GM12878 (cell line): Measurements from ENCODE around the gene CFAP91. TPM values are rescaled to one million over a fixed set of nuclear protein-coding genes. Genes with fewer than 3 reads are reported as not detected.

ENCODE experiments used
- ATF2 ChIP-seq: IDR thresholded peaks from 2 replicates; pipeline ENCODE4 v1.6.1; 2012; ENCODE audit warnings: low read length, inconsistent platforms
- BHLHE40 ChIP-seq, 2 experiments: fragments of 450-650 bp in 1 of 2; IDR thresholded peaks; 2 replicates each; pipeline ENCODE4 v1.6.1; 2011 to 2017; ENCODE audit warnings: low read depth in 2 of 2, borderline replicate concordance in 1 of 2, improper control_type of control experiment in 1 of 2, low read length in 1 of 2, mild to moderate bottlenecking in 1 of 2
- CBX5 ChIP-seq: sonication (generic); IDR thresholded peaks from 2 replicates; pipeline ENCODE4 v1.6.1; 2016; ENCODE audit warnings: low read depth, moderate library complexity, mild to moderate bottlenecking, inconsistent platforms
- CREB1 ChIP-seq: IDR thresholded peaks from 2 replicates; pipeline ENCODE4 v1.6.1; 2012; ENCODE audit warnings: low read depth, mild to moderate bottlenecking, inconsistent platforms
- DPF2 ChIP-seq: fragments of 450-650 bp; IDR thresholded peaks from 2 replicates; pipeline ENCODE4 v1.6.1; 2017; ENCODE audit warnings: mild to moderate bottlenecking
- LARP7 ChIP-seq: fragments of 450-650 bp; IDR thresholded peaks from 2 replicates; pipeline ENCODE4 v1.6.1; 2017; ENCODE audit warnings: mild to moderate bottlenecking
- MYB ChIP-seq: fragments of 150-350 bp; IDR thresholded peaks from 2 replicates; pipeline ENCODE4 v1.6.1; 2014; ENCODE audit warnings: mild to moderate bottlenecking, low read depth, low read length, borderline replicate concordance
- RAD51 ChIP-seq: fragments of 450-650 bp; IDR thresholded peaks from 2 replicates; pipeline ENCODE4 v1.6.1; 2016; ENCODE audit warnings: moderate library complexity, mild to moderate bottlenecking, inconsistent platforms
- RFX5 ChIP-seq: IDR thresholded peaks from 2 replicates; pipeline ENCODE4 v1.6.1; 2011; ENCODE audit warnings: low read depth, low read length, improper control_type of control experiment
- SP1 ChIP-seq: IDR thresholded peaks from one replicate; pipeline ENCODE4 v1.6.1; 2011; ENCODE audit warnings: low read depth, low read length
- SRF ChIP-seq, 2 experiments: IDR thresholded peaks; 2 replicates each; pipeline ENCODE4 v1.6.1; 2011; ENCODE audit warnings: low read depth in 2 of 2, low read length in 2 of 2, mild to moderate bottlenecking in 1 of 2, moderate library complexity in 1 of 2
- YY1 ChIP-seq: IDR thresholded peaks from 2 replicates; pipeline ENCODE4 v1.6.1; 2011; ENCODE audit warnings: low read depth, mild to moderate bottlenecking, low read length
- ZBTB4 ChIP-seq: fragments of 450-650 bp; formaldehyde crosslinking; IDR thresholded peaks from 2 replicates; pipeline ENCODE4 v1.4.0; 2022; ENCODE audit warnings: mild to moderate bottlenecking, moderate library complexity
- ZNF274 ChIP-seq: IDR thresholded peaks from one replicate; pipeline ENCODE4 v1.8.0; 2011; ENCODE audit not compliant: insufficient read length, insufficient read depth
- ZNF687 ChIP-seq: fragments of 450-650 bp; IDR thresholded peaks from 2 replicates; pipeline ENCODE4 v1.6.1; 2017; ENCODE audit warnings: mild to moderate bottlenecking, moderate library complexity
- polyA plus RNA-seq, 11 experiments: library from polyadenylated mRNA; depleted of rRNA in 4 of 11; unstranded in 6 of 11; stranded (reverse) in 5 of 11; fragments of >200 nt; fragmentation: Nextera tagmentation in 4 of 11; fragmentation: Illumina TruSeq in 1 of 11; extraction: Ambion mirVana in 4 of 11; extraction: Trizol in 1 of 11; gene quantifications; 1 replicate in 1 of 11; 2 replicates in 10 of 11; pipeline versions ENCODE4 v1.2.1 to v1.2.3, GENCODE V29; 2011 to 2016; ENCODE audit warnings: inconsistent platforms in 2 of 11, missing spikeins in 2 of 11, low read depth in 1 of 11
- total RNA-seq, 4 experiments: library from RNA; depleted of rRNA in 3 of 4; stranded (reverse); fragments of >200 nt in 3 of 4; fragmentation: Illumina TruSeq in 1 of 4; extraction: Trizol in 1 of 4; gene quantifications; 2 replicates each; pipeline versions ENCODE4 v1.2.1 to v1.2.3, GENCODE V29; 2013 to 2021
- TF ChIP-seq, protein P1 (sequence below): IDR thresholded peaks from 2 replicates; pipeline ENCODE4 v1.6.1; 2012; ENCODE audit warnings: low read depth, low read length, improper control_type of control experiment
- TF ChIP-seq, protein P2 (sequence below): fragments of 150-350 bp; IDR thresholded peaks from 2 replicates; pipeline ENCODE4 v1.6.1; 2016; ENCODE audit warnings: low read depth, low read length

CFAP91 gene
- total and polyA plus RNA-seq, 10 of the 15 experiments (the other 5 are each of a cell fraction or from before 2014, with no cell fraction given) = 0.03 to 2.2 (median 0.92) TPM

DNA sequence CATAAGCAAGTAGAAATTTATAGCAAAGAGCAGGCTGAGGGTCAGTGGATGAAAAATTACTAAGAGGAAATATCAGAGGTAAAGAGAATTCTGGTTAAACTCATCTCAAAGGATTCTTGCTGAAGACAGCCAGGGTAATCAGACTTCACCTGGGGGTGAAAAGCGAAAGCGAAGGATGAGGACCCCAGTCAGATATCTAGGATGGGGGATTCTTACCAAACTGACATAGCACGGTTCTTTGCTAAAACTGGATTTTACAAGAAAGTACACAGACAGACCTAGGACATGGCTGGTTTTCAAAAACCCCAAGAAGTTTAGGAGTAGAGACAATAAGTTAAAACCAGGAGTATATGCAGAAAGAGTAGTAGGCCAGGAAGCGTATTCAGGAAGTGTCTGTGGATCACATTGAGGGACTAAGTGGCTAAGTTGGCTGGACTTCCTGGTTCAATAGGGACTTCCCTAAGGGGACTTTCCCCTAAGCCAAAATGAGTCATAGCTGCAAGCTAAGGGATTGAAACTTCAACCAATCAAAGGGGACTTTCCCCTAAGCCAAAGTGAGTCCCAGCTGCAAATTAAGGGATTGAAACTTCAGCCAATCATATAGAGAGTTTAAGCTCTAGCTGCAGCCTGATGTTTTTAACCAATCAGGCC is 2.4 kb upstream of the CFAP91 start (continued):
- TF ChIP-seq, protein P1, sequence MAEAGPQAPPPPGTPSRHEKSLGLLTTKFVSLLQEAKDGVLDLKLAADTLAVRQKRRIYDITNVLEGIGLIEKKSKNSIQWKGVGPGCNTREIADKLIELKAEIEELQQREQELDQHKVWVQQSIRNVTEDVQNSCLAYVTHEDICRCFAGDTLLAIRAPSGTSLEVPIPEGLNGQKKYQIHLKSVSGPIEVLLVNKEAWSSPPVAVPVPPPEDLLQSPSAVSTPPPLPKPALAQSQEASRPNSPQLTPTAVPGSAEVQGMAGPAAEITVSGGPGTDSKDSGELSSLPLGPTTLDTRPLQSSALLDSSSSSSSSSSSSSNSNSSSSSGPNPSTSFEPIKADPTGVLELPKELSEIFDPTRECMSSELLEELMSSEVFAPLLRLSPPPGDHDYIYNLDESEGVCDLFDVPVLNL = no peak
- no peak for TF ChIP-seq ZNF274
- no peak for TF ChIP-seq RAD51
- TF ChIP-seq, protein P2, sequence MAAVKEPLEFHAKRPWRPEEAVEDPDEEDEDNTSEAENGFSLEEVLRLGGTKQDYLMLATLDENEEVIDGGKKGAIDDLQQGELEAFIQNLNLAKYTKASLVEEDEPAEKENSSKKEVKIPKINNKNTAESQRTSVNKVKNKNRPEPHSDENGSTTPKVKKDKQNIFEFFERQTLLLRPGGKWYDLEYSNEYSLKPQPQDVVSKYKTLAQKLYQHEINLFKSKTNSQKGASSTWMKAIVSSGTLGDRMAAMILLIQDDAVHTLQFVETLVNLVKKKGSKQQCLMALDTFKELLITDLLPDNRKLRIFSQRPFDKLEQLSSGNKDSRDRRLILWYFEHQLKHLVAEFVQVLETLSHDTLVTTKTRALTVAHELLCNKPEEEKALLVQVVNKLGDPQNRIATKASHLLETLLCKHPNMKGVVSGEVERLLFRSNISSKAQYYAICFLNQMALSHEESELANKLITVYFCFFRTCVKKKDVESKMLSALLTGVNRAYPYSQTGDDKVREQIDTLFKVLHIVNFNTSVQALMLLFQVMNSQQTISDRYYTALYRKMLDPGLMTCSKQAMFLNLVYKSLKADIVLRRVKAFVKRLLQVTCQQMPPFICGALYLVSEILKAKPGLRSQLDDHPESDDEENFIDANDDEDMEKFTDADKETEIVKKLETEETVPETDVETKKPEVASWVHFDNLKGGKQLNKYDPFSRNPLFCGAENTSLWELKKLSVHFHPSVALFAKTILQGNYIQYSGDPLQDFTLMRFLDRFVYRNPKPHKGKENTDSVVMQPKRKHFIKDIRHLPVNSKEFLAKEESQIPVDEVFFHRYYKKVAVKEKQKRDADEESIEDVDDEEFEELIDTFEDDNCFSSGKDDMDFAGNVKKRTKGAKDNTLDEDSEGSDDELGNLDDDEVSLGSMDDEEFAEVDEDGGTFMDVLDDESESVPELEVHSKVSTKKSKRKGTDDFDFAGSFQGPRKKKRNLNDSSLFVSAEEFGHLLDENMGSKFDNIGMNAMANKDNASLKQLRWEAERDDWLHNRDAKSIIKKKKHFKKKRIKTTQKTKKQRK = no peak
- peak; percentile 54; the same call in 1 of the 2 replicates for TF ChIP-seq ATF2
- TF ChIP-seq ZNF687 = peak; percentile 83
- TF ChIP-seq LARP7 = no peak
- TF ChIP-seq BHLHE40 (IDR thresholded peaks at IDR 0.05; ENCODE audit: borderline replicate concordance in 1 of 2, low read depth in 2 of 2, low read length in 1 of 2) = peak in 1 of 2 experiments; percentile 41; a peak in 1 of 4 replicates
- no peak for TF ChIP-seq YY1
- no peak for TF ChIP-seq RFX5
- no peak for TF ChIP-seq MYB
- TF ChIP-seq CREB1 = 0 out of 2 replicates have a peak, but pooled peaks have one; percentile 35
- peak; percentile 97 for TF ChIP-seq DPF2
- no peak for TF ChIP-seq CBX5
- no peak for TF ChIP-seq SRF (IDR thresholded peaks at IDR 0.05; ENCODE audit: low read depth in 2 of 2, low read length in 2 of 2)
- no peak for TF ChIP-seq ZBTB4 (CRISPR knock-in tag)
- peak; percentile 8 for TF ChIP-seq SP1
